Ectodermal cell (in vitro differentiated cells): ENCODE results near the gene SRSF10.
"Not testable (repeated sequence)": the region's sequence is repeated elsewhere in the genome, so short reads cannot be mapped to it uniquely, and the experiment has no call there.

Experiments used
- H3K27ac ChIP-seq: 2 replicates; pipeline ENCODE4 v1.7.0; 2013; ENCODE audit warnings: mild to moderate bottlenecking, low read depth, low read length; ENCODE audit not compliant: insufficient read depth, poor library complexity, severe bottlenecking
- H3K27me3 ChIP-seq: 2 replicates; pipeline ENCODE4 v1.7.0; 2013; ENCODE audit warnings: mild to moderate bottlenecking, low read length; ENCODE audit not compliant: insufficient read depth, control insufficient read depth, poor library complexity, severe bottlenecking
- H3K36me3 ChIP-seq: one replicate; pipeline ENCODE4 v1.7.0; 2013; ENCODE audit warnings: low read length; ENCODE audit not compliant: control insufficient read depth, insufficient read depth
- H3K4me1 ChIP-seq: one replicate; pipeline ENCODE4 v1.7.0; 2013; ENCODE audit warnings: low read length; ENCODE audit not compliant: control insufficient read depth, insufficient read depth
- H3K4me3 ChIP-seq: 2 replicates; pipeline ENCODE4 v1.7.0; 2013; ENCODE audit warnings: low read depth, low read length, control low read depth; ENCODE audit not compliant: insufficient read depth
- H3K9me3 ChIP-seq: 2 replicates; pipeline ENCODE4 v1.7.0; 2013; ENCODE audit warnings: mild to moderate bottlenecking, low read length, moderate library complexity; ENCODE audit not compliant: control insufficient read depth
- WGBS, 2 experiments: methylation state at CpG; one replicate each; pipeline ENCODE4 v1.1.7; 2013; ENCODE audit warnings: missing lambda C conversion rate in 2 of 2; 5-methylcytosine and 5-hydroxymethylcytosine counted together

SRSF10 gene

DNA sequence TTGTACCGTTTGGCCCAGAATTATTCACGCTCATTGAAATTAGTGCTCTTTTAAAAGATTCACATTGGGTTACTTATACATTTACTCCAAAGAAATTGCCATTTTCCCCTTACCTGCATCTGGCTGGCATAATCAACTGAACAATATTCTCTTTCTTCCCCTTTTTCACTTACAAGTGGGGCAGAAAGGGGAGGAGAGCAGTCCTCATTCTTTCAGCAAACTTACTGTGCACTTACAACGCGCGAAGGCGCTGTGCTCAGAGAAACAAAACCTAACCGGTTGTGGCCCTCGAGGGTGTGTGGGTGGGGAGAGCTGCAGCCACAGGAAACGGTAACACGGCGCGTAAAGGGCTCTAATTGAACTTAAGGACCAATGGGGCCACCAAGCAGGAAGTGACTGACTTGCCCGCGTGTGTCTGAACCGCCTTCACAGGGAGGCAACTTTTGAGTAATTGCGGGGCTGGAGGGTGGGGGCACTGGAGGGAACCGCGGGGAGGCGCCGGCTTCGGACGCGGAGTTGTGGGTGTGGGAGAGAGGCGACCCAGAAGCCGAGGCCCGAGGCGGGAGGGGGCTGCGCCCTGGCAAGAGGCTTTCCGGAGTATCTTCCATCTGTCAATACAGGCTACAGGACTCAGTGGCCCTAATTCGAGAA, 21.2 kb downstream of the SRSF10 start:
- Histone ChIP-seq H3K27me3 (no peaks in the 10 kb centered on the region), H3K36me3 (no peaks in the 10 kb centered on the region), H3K4me3 (peak overlapping the region; percentile 89), H3K9me3 (no peaks in the 10 kb centered on the region), H3K4me1 (peaks cover 4% of the 10 kb centered on the region), H3K27ac (peak overlapping the region; percentile 100)
- WGBS, 2 experiments: 6 to 7% methylated on average over 30 of the region's 30 CpGs

DNA sequence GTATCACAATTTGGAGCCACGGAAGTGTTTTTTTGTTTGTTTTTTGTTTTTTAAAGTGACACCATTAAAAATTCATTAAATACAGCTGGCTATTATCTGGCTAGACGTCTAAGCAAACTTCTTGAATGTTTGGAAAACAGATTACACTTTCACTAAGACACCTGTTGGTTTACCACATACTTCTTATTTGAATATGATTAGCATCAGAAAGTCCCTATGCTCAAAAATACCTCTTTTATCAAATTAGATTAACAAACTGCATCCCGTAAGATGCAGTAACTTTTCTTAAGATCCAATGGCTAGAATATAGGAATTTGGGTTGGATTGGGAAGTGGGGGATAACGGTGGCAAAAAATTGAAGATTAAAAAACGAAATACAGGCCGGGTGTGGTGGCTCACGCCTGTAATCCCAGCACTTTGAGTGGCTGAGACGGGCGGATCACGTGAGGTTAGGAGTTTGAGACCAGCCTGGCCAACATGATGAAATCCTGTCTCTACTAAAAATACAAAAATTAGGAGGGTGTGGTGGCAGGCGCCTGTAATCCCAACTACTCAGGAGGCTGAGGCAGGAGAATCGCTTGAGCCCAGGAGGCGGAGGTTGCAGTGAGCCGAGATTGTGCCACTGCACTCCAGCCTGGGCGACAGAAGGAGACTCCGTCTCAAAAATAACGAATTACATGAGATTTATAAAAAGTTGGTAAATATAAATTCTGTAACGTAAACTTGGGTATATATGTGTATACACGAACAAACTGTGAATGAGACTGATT, 21.9 kb downstream of the SRSF10 start:
- H3K27me3 ChIP-seq, H3K9me3 ChIP-seq, H3K36me3 ChIP-seq, H3K4me1 ChIP-seq: not testable (repeated sequence)
- peak overlapping the region; percentile 89 for H3K4me3 ChIP-seq
- WGBS, 2 experiments: 91 to 92% methylated on average over 19 of the region's 19 CpGs
- peak overlapping the region; percentile 100 for H3K27ac ChIP-seq

DNA sequence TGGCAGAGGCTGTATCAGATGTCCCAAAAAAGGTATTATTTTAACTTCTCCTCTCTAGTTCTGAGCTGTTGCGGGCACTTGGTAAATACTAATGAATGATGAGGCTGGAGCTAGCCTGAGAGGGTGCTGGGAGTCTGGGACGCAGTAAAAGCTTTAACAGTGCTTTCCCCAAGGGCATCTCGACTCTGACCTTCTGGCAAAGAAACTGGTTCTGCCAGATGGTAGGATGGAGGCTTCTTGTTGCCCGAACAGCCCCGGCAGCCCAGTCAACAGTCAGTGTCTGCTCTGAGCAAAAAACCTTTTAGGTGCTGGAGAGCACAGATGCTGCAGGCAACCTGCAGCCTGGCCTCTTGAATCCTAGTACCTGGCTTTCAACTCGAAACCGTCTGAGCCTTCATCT, 23.0 kb downstream of the SRSF10 start:
- no peaks in the 10 kb centered on the region for H3K27me3 ChIP-seq
- peaks cover 4% of the 10 kb centered on the region for H3K4me1 ChIP-seq
- H3K36me3 ChIP-seq: no peaks in the 10 kb centered on the region
- no peaks in the 10 kb centered on the region for H3K9me3 ChIP-seq
- no peak overlapping the region for H3K27ac ChIP-seq
- WGBS, 2 experiments: 88 to 89% methylated on average over 7 of the region's 7 CpGs
- H3K4me3 ChIP-seq: no peak overlapping the region

DNA sequence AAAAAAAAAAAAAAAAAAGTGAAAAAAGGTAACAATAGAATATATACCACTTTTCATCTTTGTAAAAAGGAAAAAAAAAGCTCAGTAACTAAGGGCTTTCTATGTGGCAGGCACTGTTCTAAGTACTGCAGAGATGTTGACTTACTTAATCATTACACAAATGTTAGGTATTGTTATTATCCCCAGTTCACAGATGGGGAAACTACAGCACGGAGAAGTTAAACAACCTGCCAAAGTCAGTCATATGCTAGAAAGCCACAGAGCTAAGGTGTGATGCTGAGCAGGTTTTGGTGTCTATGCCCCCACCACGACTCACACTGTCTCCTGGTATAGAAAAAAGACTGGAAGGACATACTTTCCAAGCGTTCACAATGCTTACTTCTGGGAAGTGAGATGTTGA, 27.1 kb downstream of the SRSF10 start:
- H3K27ac ChIP-seq: no peak overlapping the region
- H3K4me3 ChIP-seq: no peak overlapping the region
- no peaks in the 10 kb centered on the region for H3K27me3 ChIP-seq
- 93 to 94% methylated on average over 2 to 3 of the region's 3 CpGs for WGBS, 2 experiments
- H3K36me3 ChIP-seq: no peaks in the 10 kb centered on the region
- H3K4me1 ChIP-seq: no peaks in the 10 kb centered on the region
- no peaks in the 10 kb centered on the region for H3K9me3 ChIP-seq

DNA sequence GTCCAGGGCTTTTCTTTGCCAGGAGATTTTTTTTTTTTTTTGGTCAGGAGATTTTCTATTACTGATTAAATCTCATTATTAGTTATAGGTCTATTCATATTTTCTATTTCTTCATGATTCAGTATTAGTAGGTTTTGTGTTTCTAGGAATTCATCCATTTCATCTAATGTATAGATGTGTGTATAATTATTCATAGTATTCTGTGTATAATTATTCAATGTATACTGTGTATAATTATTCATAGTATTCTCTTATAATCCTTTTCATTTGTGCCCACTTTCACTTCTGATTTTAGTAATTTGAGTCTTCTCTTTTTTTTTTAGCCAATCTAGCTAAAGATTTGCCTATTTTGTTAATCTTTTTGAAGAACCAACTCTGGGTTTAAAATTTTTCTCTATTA, 32.8 kb downstream of the SRSF10 start:
- H3K36me3 ChIP-seq: no peaks in the 10 kb centered on the region
- H3K4me1 ChIP-seq: no peaks in the 10 kb centered on the region
- H3K9me3 ChIP-seq: no peaks in the 10 kb centered on the region
- no peak overlapping the region for H3K27ac ChIP-seq
- H3K27me3 ChIP-seq: no peaks in the 10 kb centered on the region
- H3K4me3 ChIP-seq: no peak overlapping the region

DNA sequence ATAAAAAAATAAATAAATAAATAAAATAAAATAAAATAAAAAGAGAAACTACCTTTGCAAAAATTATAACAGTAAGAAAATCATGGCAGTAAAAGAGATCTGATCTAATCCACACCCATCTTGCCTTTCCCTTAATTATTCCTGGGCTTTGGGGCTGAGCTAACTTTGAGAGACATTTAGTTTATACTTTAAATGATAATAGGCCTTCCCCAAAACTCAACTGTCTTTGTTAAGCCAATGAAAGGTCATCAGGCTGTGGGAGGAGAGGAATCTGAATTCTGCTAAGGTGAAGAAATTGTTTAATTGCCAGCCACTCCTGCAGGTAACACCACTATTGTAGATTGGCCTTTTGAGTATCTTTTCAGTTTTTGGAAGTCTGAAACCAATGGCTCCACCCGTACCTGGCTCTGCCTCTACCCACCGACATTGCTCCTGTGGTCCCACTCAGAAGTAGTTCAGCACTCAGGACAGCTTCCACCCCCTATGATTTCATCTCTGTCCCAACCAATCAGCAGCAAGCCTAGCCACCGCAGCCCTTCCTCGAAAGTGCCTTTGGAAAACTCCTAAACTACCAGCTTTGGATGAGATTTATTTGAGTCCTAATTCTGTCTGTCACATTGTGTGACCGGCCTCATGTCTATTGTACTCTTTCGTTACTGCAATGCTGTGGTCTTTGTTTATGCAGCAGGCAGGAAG, 43.5 kb downstream of the SRSF10 start:
- WGBS, 2 experiments: 24 to 31% methylated on average over 6 of the region's 6 CpGs
- no peaks in the 10 kb centered on the region for H3K27me3 ChIP-seq
- no peaks in the 10 kb centered on the region for H3K9me3 ChIP-seq
- no peak overlapping the region for H3K4me3 ChIP-seq
- H3K4me1 ChIP-seq: no peaks in the 10 kb centered on the region
- no peak overlapping the region for H3K27ac ChIP-seq
- H3K36me3 ChIP-seq: no peaks in the 10 kb centered on the region

DNA sequence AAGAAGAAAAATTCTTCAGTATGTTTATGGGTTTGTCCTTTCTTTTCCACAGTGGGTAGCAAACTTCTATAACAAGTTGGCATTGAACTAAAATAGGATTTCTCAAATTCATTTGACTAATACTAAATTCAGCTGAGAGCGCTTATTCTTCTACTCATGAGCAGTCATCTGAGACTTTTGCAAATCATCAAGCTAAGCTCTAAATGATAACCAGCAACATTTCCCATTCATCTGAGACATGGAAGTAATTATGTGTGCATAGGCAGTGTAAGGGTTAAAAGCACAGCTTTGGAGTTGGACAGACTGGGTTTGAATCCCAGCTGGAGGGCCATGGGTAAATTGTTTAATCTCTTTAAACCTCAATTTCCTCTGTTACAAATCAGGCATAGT, 48.6 kb downstream of the SRSF10 start:
- 100% methylated on average over 1 of the region's 1 CpG for WGBS, 2 experiments
- Histone ChIP-seq H3K27me3 (no peaks in the 10 kb centered on the region), H3K27ac (no peak overlapping the region), H3K4me1 (no peaks in the 10 kb centered on the region), H3K36me3 (no peaks in the 10 kb centered on the region), H3K4me3 (no peak overlapping the region), H3K9me3 (no peaks in the 10 kb centered on the region)

DNA sequence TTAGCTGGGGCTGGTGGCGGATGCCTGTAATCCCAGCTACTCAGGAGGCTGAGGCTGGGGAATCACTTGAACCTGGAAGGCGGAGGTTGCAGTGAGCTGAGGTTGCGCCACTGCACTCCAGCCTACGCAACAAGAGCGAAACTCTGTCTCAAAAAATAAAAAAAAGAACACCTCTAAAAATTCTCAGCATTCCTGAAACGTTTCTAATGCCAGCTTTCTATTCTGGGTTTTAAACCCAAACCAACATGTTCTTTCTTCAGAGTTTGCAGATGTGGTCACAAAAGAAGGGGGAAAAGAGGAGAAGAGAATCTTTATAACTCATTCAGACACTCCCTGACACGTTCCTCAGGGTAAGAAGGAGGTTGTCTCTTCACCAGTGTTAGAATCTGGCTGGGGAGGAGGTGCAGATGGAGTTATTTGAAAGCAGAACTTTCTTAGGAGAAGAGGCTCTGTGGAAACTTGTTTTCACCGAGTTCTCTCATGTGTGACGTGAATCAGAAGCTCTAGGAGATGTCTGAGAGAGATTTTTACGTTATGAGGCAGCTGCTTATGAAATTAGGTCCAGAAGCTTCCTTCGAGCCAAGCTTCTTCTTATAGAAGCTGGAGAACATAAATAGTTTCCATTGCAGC, 49.2 kb downstream of the SRSF10 start:
- 81 to 85% methylated on average over 11 of the region's 11 CpGs for WGBS, 2 experiments
- H3K27ac ChIP-seq: no peak overlapping the region
- H3K36me3 ChIP-seq: no peaks in the 10 kb centered on the region
- no peaks in the 10 kb centered on the region for H3K9me3 ChIP-seq
- no peaks in the 10 kb centered on the region for H3K4me1 ChIP-seq
- no peaks in the 10 kb centered on the region for H3K27me3 ChIP-seq
- no peak overlapping the region for H3K4me3 ChIP-seq

DNA sequence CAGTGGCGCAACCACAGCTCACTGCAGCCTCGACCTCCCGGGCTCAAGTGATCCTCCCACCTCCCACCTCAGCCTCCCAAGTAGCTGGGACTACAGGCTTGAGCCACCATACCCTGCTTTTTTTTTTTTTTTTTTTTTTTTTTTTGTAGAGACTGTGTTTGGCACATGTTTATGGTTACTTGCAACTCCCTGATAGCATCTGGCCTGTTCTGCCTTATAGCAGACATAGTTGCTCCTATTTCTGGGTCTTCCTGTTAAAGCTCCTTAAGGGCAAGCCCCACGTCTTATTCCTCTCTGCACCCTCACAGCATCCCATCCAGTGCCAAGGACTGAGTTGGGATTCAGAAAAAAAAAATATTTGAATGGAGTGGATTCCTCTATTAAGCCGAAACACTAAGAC, 49.9 kb downstream of the SRSF10 start:
- Histone ChIP-seq H3K27ac (no peak overlapping the region), H3K36me3 (no peaks in the 10 kb centered on the region), H3K9me3 (no peaks in the 10 kb centered on the region), H3K27me3 (no peaks in the 10 kb centered on the region), H3K4me3 (no peak overlapping the region), H3K4me1 (no peaks in the 10 kb centered on the region)
- 84 to 92% methylated on average over 5 of the region's 5 CpGs for WGBS, 2 experiments

DNA sequence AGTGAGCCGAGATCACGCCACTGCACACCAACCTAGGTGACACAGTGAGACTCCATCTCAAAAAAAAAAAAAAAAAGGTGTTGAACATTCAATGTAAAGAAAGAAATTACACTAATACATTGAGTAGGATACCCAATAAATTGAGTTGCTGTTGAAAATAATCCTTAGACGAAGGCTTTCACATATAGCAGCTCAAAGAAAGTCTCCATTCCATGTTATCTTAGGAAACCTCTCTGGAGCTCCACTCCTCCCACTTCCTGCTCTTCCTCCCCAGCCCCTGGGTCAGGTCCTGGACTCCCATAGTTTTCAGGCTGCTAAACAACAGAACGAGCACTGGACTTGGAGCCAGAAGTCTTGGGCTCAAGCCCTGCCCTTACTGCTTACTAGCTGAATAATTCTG, 51.3 kb downstream of the SRSF10 start:
- H3K9me3 ChIP-seq: no peaks in the 10 kb centered on the region
- H3K4me3 ChIP-seq: no peak overlapping the region
- no peaks in the 10 kb centered on the region for H3K27me3 ChIP-seq
- 82 to 95% methylated on average over 4 of the region's 4 CpGs for WGBS, 2 experiments
- no peak overlapping the region for H3K27ac ChIP-seq
- no peaks in the 10 kb centered on the region for H3K4me1 ChIP-seq
- no peaks in the 10 kb centered on the region for H3K36me3 ChIP-seq
